GM23248 (cell line): ENCODE measurements around the gene JMJD1C.

Experiments
- EZH2 ChIP-seq: fragments of 200-600 bp; sonication (generic); IDR thresholded peaks from 2 replicates; pipeline ENCODE4 v1.6.1; 2018; ENCODE audit warnings: antibody characterized with exemption, mild to moderate bottlenecking; ENCODE audit not compliant: insufficient read depth, poor library complexity, severe bottlenecking
- EZH2phosphoT487 ChIP-seq: fragments of 200-600 bp; sonication (generic); IDR thresholded peaks from 2 replicates; pipeline ENCODE4 v1.6.1; 2018; ENCODE audit warnings: antibody characterized with exemption, moderate library complexity, mild to moderate bottlenecking, low read depth; ENCODE audit not compliant: insufficient read depth

DNA sequence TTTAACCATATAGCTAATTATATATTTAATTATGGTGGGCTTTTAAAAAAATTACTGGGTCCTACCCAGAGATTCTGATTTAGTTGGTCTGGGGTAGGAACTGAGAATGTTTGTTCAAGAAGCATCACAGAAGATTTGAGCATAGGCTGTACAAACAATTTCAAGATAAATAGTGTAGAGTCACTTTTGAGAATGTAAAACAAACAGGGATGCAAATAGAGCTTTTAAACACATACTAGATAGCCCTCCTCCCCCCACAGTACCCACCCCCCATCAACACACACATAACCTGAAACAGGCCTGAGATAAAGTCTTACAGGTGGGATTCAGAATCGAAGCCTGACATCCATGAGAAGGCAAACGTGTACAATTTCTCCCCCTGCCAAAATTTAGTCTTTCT, 39.8 kb upstream of the JMJD1C start:
- TF ChIP-seq EZH2phosphoT487 (no peak), EZH2 (no peak)
